ENCODE measurements around the gene GAS2L2. TPM values are rescaled to one million over a fixed set of nuclear protein-coding genes. Genes with fewer than 3 reads are reported as not detected.

GAS2L2 gene
- total RNA-seq, 2 experiments from 2014 or later = not detected

- CTCF ChIA-PET = interaction anchor here (1.0 to 2.0 kb wide), 4 partner anchors 13 to 111 kb away, joined by 3 to 4 read pairs (median 4); no protein-coding TSS in a partner anchor
- Mint-ChIP-seq H3K4me3 (no peak overlapping the region), H3K4me1 (ENCODE audit: low read depth) (no peaks in the 10 kb centered on the region), H3K27me3 (no peaks in the 10 kb centered on the region), H3K27ac (no peak overlapping the region), H3K36me3 (peaks cover 46% of the 10 kb centered on the region), H3K9me3 (no peaks in the 10 kb centered on the region)
- no peak for DNase-seq
- intact Hi-C loops (cut with micrococcal nuclease) = no loop called here
- POLR2A ChIA-PET = no interaction called here
Observed at GRCh38 chr17:35723735-35724134, 29.3 kb downstream of the GAS2L2 start.

- DNase-seq = no peak
- peaks cover 4% of the 10 kb centered on the region for H3K4me1 Mint-ChIP-seq (ENCODE audit: low read depth)
- no peaks in the 10 kb centered on the region for H3K27me3 Mint-ChIP-seq
- ChIA-PET POLR2A (no interaction called here), CTCF (interaction anchor here (0.7 to 0.9 kb wide), 3 partner anchors 9 to 46 kb away, joined by 3 to 4 read pairs (median 3); no protein-coding TSS in a partner anchor)
- H3K27ac Mint-ChIP-seq = no peak overlapping the region
- H3K9me3 Mint-ChIP-seq = no peaks in the 10 kb centered on the region
- intact Hi-C loops (cut with micrococcal nuclease) = no loop called here
- H3K36me3 Mint-ChIP-seq = peaks cover 37% of the 10 kb centered on the region
- no peak overlapping the region for H3K4me3 Mint-ChIP-seq
Observed at GRCh38 chr17:35717475-35717874, 35.6 kb downstream of the GAS2L2 start.

GRCh38 chr17:35716897-35717465 is 36.1 kb downstream of the GAS2L2 start:
- Mint-ChIP-seq H3K4me3 (no peak overlapping the region), H3K4me1 (ENCODE audit: low read depth) (peaks cover 6% of the 10 kb centered on the region), H3K27me3 (no peaks in the 10 kb centered on the region), H3K36me3 (peaks cover 35% of the 10 kb centered on the region), H3K9me3 (no peaks in the 10 kb centered on the region), H3K27ac (no peak overlapping the region)
- intact Hi-C loops (cut with micrococcal nuclease) = no loop called here
- no peak for DNase-seq
- ChIA-PET POLR2A (no interaction called here), CTCF (interaction anchor here (0.9 kb wide), 1 partner anchor 30 kb away, joined by 4 read pairs; no protein-coding TSS in a partner anchor)

GRCh38 chr17:35716173-35716572 is 36.9 kb downstream of the GAS2L2 start:
- ChIA-PET CTCF (interaction anchor here (1.1 to 1.2 kb wide), 2 partner anchors 48 to 79 kb away, joined by 3 to 4 read pairs; partner anchors contain the start of gene MMP28), POLR2A (interaction anchor here (0.9 kb wide), 1 partner anchor 14 kb away, joined by 3 read pairs; no protein-coding TSS in a partner anchor)
- Mint-ChIP-seq H3K4me1 (ENCODE audit: low read depth) (peaks cover 10% of the 10 kb centered on the region), H3K4me3 (no peak overlapping the region), H3K36me3 (peaks cover 37% of the 10 kb centered on the region), H3K27me3 (no peaks in the 10 kb centered on the region), H3K27ac (no peak overlapping the region), H3K9me3 (no peaks in the 10 kb centered on the region)
- intact Hi-C loops (cut with micrococcal nuclease) = no loop called here
- no peak for DNase-seq

- intact Hi-C loops (cut with micrococcal nuclease) = no loop called here
- H3K9me3 Mint-ChIP-seq = no peaks in the 10 kb centered on the region
- POLR2A ChIA-PET = interaction anchor here (0.9 kb wide), 1 partner anchor 14 kb away, joined by 3 read pairs; no protein-coding TSS in a partner anchor
- CTCF ChIA-PET = interaction anchor here (1.1 to 1.2 kb wide), 2 partner anchors 49 to 80 kb away, joined by 3 to 4 read pairs; partner anchors contain the start of gene MMP28
- no peak overlapping the region for H3K27ac Mint-ChIP-seq
- peaks cover 39% of the 10 kb centered on the region for H3K36me3 Mint-ChIP-seq
- no peaks in the 10 kb centered on the region for H3K27me3 Mint-ChIP-seq
- H3K4me1 Mint-ChIP-seq (ENCODE audit: low read depth) = peaks cover 12% of the 10 kb centered on the region
- DNase-seq = no peak
- H3K4me3 Mint-ChIP-seq = no peak overlapping the region
Observed at GRCh38 chr17:35715416-35715815, 37.6 kb downstream of the GAS2L2 start.

- Mint-ChIP-seq H3K4me1 (ENCODE audit: low read depth) (peaks cover 12% of the 10 kb centered on the region), H3K27me3 (no peaks in the 10 kb centered on the region), H3K27ac (no peak overlapping the region), H3K4me3 (no peak overlapping the region), H3K36me3 (peaks cover 40% of the 10 kb centered on the region), H3K9me3 (no peaks in the 10 kb centered on the region)
- DNase-seq = no peak
- ChIA-PET CTCF (no interaction called here), POLR2A (no interaction called here)
- intact Hi-C loops (cut with micrococcal nuclease) = no loop called here
Observed at GRCh38 chr17:35714988-35715387, 38.1 kb downstream of the GAS2L2 start.

GRCh38 chr17:35713069-35713728 is 39.8 kb downstream of the GAS2L2 start:
- Mint-ChIP-seq H3K27me3 (no peaks in the 10 kb centered on the region), H3K9me3 (no peaks in the 10 kb centered on the region), H3K4me1 (ENCODE audit: low read depth) (peaks cover 21% of the 10 kb centered on the region), H3K27ac (no peak overlapping the region), H3K36me3 (peaks cover 35% of the 10 kb centered on the region), H3K4me3 (no peak overlapping the region)
- no peak for DNase-seq
- CTCF ChIA-PET = interaction anchor here (0.5 to 1.0 kb wide), 2 partner anchors 98 to 100 kb away, joined by 3 to 4 read pairs; no protein-coding TSS in a partner anchor
- POLR2A ChIA-PET = no interaction called here
- intact Hi-C loops (cut with micrococcal nuclease) = no loop called here

- intact Hi-C loops (cut with micrococcal nuclease) = no loop called here
- H3K27me3 Mint-ChIP-seq = no peaks in the 10 kb centered on the region
- CTCF ChIA-PET = interaction anchor here (1.1 to 2.4 kb wide), 4 partner anchors 12 to 53 kb away, joined by 3 to 5 read pairs (median 4); partner anchors contain the start of gene RASL10B
- H3K4me1 Mint-ChIP-seq (ENCODE audit: low read depth) = peaks cover 27% of the 10 kb centered on the region
- peaks cover 17% of the 10 kb centered on the region for H3K36me3 Mint-ChIP-seq
- POLR2A ChIA-PET = no interaction called here
- H3K27ac Mint-ChIP-seq = no peak overlapping the region
- DNase-seq = no peak
- H3K9me3 Mint-ChIP-seq = no peaks in the 10 kb centered on the region
- H3K4me3 Mint-ChIP-seq = no peak overlapping the region
Observed at GRCh38 chr17:35710950-35711349, 42.1 kb downstream of the GAS2L2 start.

GRCh38 chr17:35709874-35710273 is 43.2 kb downstream of the GAS2L2 start:
- H3K9me3 Mint-ChIP-seq = no peaks in the 10 kb centered on the region
- no peak overlapping the region for H3K4me3 Mint-ChIP-seq
- H3K27ac Mint-ChIP-seq = no peak overlapping the region
- H3K36me3 Mint-ChIP-seq = peaks cover 17% of the 10 kb centered on the region
- H3K4me1 Mint-ChIP-seq (ENCODE audit: low read depth) = peaks cover 35% of the 10 kb centered on the region
- ChIA-PET CTCF (interaction anchor here (1.4 to 2.4 kb wide), 2 partner anchors 37 to 54 kb away, joined by 5 read pairs; no protein-coding TSS in a partner anchor), POLR2A (no interaction called here)
- H3K27me3 Mint-ChIP-seq = no peaks in the 10 kb centered on the region
- intact Hi-C loops (cut with micrococcal nuclease) = no loop called here
- no peak for DNase-seq

- Mint-ChIP-seq H3K27me3 (no peaks in the 10 kb centered on the region), H3K27ac (no peak overlapping the region), H3K36me3 (peaks cover 17% of the 10 kb centered on the region), H3K9me3 (no peaks in the 10 kb centered on the region), H3K4me3 (no peak overlapping the region), H3K4me1 (ENCODE audit: low read depth) (peaks cover 36% of the 10 kb centered on the region)
- DNase-seq = no peak
- ChIA-PET CTCF (interaction anchor here (0.5 to 0.8 kb wide), 2 partner anchors 9 to 100 kb away, joined by 3 read pairs; no protein-coding TSS in a partner anchor), POLR2A (no interaction called here)
- intact Hi-C loops (cut with micrococcal nuclease) = no loop called here
Observed at GRCh38 chr17:35708951-35709350, 44.1 kb downstream of the GAS2L2 start.

GRCh38 chr17:35708149-35708548 is 44.9 kb downstream of the GAS2L2 start:
- Mint-ChIP-seq H3K4me3 (no peak overlapping the region), H3K27ac (no peak overlapping the region), H3K9me3 (no peaks in the 10 kb centered on the region), H3K27me3 (no peaks in the 10 kb centered on the region), H3K36me3 (peaks cover 17% of the 10 kb centered on the region), H3K4me1 (ENCODE audit: low read depth) (peaks cover 36% of the 10 kb centered on the region)
- intact Hi-C loops (cut with micrococcal nuclease) = no loop called here
- CTCF ChIA-PET = interaction anchor here (0.8 kb wide), 1 partner anchor 100 kb away, joined by 3 read pairs; no protein-coding TSS in a partner anchor
- no peak for DNase-seq
- POLR2A ChIA-PET = no interaction called here

- Mint-ChIP-seq H3K27ac (no peak overlapping the region), H3K4me1 (ENCODE audit: low read depth) (peaks cover 27% of the 10 kb centered on the region), H3K27me3 (no peaks in the 10 kb centered on the region), H3K36me3 (peaks cover 16% of the 10 kb centered on the region), H3K4me3 (no peak overlapping the region), H3K9me3 (peaks cover 3% of the 10 kb centered on the region)
- CTCF ChIA-PET = interaction anchor here (0.8 to 1.4 kb wide), 2 partner anchors 42 to 94 kb away, joined by 3 to 4 read pairs; no protein-coding TSS in a partner anchor
- no peak for DNase-seq
- intact Hi-C loops (cut with micrococcal nuclease) = no loop called here
- POLR2A ChIA-PET = no interaction called here
Observed at GRCh38 chr17:35705705-35706104, 47.3 kb downstream of the GAS2L2 start.

All from activated CD4-positive, alpha-beta memory T cell treated with anti-CD3 and anti-CD28 coated beads for 36 hours (primary cell).